Right lobe of liver (tissue), 6 donors: ENCODE results near the gene TAPBP. TPM values are rescaled to one million over a fixed set of nuclear protein-coding genes. Genes with fewer than 3 reads are reported as not detected.

ENCODE experiments used
- ATAC-seq, 4 donors: fragments of 200-7000 bp; cut with Tn5 transposase; one replicate each; pipeline ENCODE4 v1.9.1; 2020; ENCODE audit warnings: mild to moderate bottlenecking in 4 of 4, moderate library complexity in 4 of 4
- DNase-seq, 3 donors: peaks; one replicate each; pipeline ENCODE4 v3.0.0-alpha.2; 2020
- H3K27ac ChIP-seq, 3 donors: fragments of 200-600 bp; one replicate each; pipeline ENCODE4 v1.8.0; 2022
- H3K27me3 ChIP-seq, 2 donors: fragments of 200-600 bp; one replicate each; pipeline ENCODE4 v1.8.0; 2022
- H3K36me3 ChIP-seq, 4 donors: fragments of 200-600 bp; sonication (generic) in 1 of 4; one replicate each; pipeline versions ENCODE4 v1.5.1 to v1.8.0; 2017 to 2022; ENCODE audit warnings: control low read depth in 1 of 4
- H3K4me1 ChIP-seq, 4 donors: fragments of 200-600 bp; sonication (generic) in 1 of 4; one replicate each; pipeline versions ENCODE4 v1.5.1 to v1.8.0; 2017 to 2022; ENCODE audit warnings: control low read depth in 1 of 4
- H3K4me3 ChIP-seq, 3 donors: fragments of 200-600 bp; one replicate each; pipeline ENCODE4 v1.8.0; 2022
- H3K9me3 ChIP-seq, 4 donors: fragments of 200-600 bp; sonication (generic) in 1 of 4; one replicate each; pipeline versions ENCODE4 v1.5.1 to v1.8.0; 2017 to 2022; ENCODE audit warnings: control low read depth in 1 of 4
- POLR2A ChIP-seq: fragments of 450-650 bp; IDR thresholded peaks from one replicate; pipeline ENCODE4 v1.6.1; 2017; ENCODE audit warnings: antibody characterized with exemption, mild to moderate bottlenecking
- WGBS: methylation state at CpG from one replicate; pipeline ENCODE4 v1.1.6; 2018; ENCODE audit warnings: low coverage, low lambda C conversion rate; ENCODE audit not compliant: insufficient coverage; ENCODE audit errors: missing lambda C conversion rate; 5-methylcytosine and 5-hydroxymethylcytosine counted together
- intact Hi-C, 2 donors: fragments of 100-400 bp; cut with DNase I; formaldehyde crosslinking; loops; one replicate each; pipeline versions ENCODE4 v1.11.2 to v1.14.1; 2022
- total RNA-seq, 6 experiments: library from RNA; depleted of rRNA in 2 of 6; stranded (reverse); fragments of >200 nt in 2 of 6; fragmentation: NEBNext Ultra II Directional in 3 of 6; extraction: Animal tissue kit (Norgen Biotek cat#: 25700) in 3 of 6; gene quantifications; one replicate each; pipeline versions ENCODE4 v1.1.0 to v1.2.4, GENCODE V29; 2016 to 2023
- TF ChIP-seq, protein P1 (sequence below), 4 donors: fragments of 200-600 bp in 3 of 4; fragments of 450-650 bp in 1 of 4; IDR thresholded peaks; one replicate each; pipeline versions ENCODE4 v1.5.1 to v1.8.0; 2016 to 2022; ENCODE audit warnings: antibody characterized with exemption in 4 of 4, mild to moderate bottlenecking in 2 of 4
- donor health status: DM: no; HTN: yes; CAD: no.
- donor health status: DM: no; HTN: no; CAD: no.
- donor health status: DM: no; HTN: no; CAD: no.
- donor health status: DM: no; HTN: yes; CAD: no.
- donor health status: DM: no; HTN: yes; CAD: no.

TAPBP gene
- total RNA-seq, 6 experiments from 2014 or later: 89.2 to 140 (median 124) TPM

- WGBS: no CpG with 5 or more reads among the region's 16 CpGs
- ATAC-seq (no peak), DNase-seq (no peak)
- Histone ChIP-seq H3K36me3 (peaks cover 0 to 28% (median 5%) of the 10 kb centered on the region in 4 donors), H3K4me1 (peaks cover 0 to 9% (median under 1%) of the 10 kb centered on the region in 4 donors), H3K27ac (no peak overlapping the region), H3K9me3 (no peaks in the 10 kb centered on the region), H3K4me3 (no peak overlapping the region), H3K27me3 (no peaks in the 10 kb centered on the region)
- intact Hi-C loops: no loop called here
- TF ChIP-seq, protein P1, sequence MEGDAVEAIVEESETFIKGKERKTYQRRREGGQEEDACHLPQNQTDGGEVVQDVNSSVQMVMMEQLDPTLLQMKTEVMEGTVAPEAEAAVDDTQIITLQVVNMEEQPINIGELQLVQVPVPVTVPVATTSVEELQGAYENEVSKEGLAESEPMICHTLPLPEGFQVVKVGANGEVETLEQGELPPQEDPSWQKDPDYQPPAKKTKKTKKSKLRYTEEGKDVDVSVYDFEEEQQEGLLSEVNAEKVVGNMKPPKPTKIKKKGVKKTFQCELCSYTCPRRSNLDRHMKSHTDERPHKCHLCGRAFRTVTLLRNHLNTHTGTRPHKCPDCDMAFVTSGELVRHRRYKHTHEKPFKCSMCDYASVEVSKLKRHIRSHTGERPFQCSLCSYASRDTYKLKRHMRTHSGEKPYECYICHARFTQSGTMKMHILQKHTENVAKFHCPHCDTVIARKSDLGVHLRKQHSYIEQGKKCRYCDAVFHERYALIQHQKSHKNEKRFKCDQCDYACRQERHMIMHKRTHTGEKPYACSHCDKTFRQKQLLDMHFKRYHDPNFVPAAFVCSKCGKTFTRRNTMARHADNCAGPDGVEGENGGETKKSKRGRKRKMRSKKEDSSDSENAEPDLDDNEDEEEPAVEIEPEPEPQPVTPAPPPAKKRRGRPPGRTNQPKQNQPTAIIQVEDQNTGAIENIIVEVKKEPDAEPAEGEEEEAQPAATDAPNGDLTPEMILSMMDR (IDR thresholded peaks at IDR 0.05): no peak
- no peak for TF ChIP-seq POLR2A
These were observed 9.7 kb downstream of the TAPBP start for GRCh38 chr6:33304216-33304615.

GRCh38 chr6:33301877-33302276 is 12.0 kb downstream of the TAPBP start:
- Histone ChIP-seq H3K27me3 (no peaks in the 10 kb centered on the region), H3K36me3 (peaks cover 0 to 28% (median 5%) of the 10 kb centered on the region in 4 donors), H3K4me1 (peaks cover 0 to 13% (median 3%) of the 10 kb centered on the region in 4 donors), H3K27ac (no peak overlapping the region), H3K9me3 (no peaks in the 10 kb centered on the region), H3K4me3 (no peak overlapping the region)
- no peak for ATAC-seq
- no peak for DNase-seq
- 68% methylated on average over 3 of the region's 3 CpGs for WGBS
- TF ChIP-seq, protein P1 (IDR thresholded peaks at IDR 0.05): no peak
- no peak for TF ChIP-seq POLR2A
- intact Hi-C loops: no loop called here

DNA sequence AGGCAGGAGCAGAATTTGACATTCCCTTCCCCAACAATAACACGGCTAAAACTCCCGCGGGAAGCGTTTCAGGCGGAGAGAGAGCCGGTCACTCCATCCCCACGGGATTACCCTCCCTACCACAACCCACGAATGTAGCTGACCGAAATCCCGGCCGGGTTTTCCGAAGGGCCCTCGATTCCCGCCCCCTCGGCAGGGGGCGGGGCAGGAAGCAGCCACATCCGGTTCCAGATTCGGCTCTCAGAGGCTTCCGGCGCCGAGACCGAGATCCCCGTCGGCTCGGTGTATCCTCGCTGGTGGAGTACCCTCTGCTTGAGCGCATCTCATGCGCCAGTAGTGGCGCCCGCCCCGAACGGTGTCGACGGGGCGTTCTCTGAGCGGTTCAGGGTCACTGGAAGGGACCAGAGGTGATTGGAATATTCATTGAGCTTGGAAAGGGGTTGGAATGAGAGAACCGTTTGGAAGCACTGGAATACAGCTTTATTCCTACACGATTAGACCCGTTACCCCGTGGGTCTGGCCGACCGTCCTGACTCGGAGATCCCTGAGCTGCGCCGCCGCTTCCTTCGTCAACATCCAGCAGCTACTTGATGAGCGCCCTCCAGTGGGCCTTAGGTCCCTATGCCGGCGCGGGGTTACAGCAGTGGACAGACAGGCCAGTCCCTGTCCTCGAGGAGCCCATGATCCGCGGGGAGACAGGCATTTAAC is 14.5 kb downstream of the TAPBP start:
- H3K4me3 ChIP-seq: peak overlapping the region; percentile 67 to 95 (median 84)
- peak; percentile 92 to 93 (median 92) for DNase-seq
- WGBS: under 1% methylated on average over 25 of the region's 54 CpGs
- H3K27ac ChIP-seq: peak overlapping the region; percentile 75 to 97 (median 93)
- no peaks in the 10 kb centered on the region for H3K27me3 ChIP-seq
- ATAC-seq: peak; percentile 71 to 80 (median 79)
- peak; percentile 79 for TF ChIP-seq POLR2A
- TF ChIP-seq, protein P1 (IDR thresholded peaks at IDR 0.05): peak; percentile 60 to 81 (median 74)
- peaks cover 0 to 31% (median 2%) of the 10 kb centered on the region in 4 donors for H3K36me3 ChIP-seq
- H3K9me3 ChIP-seq: no peaks in the 10 kb centered on the region
- peaks cover 0 to 21% (median 4%) of the 10 kb centered on the region in 4 donors for H3K4me1 ChIP-seq
- intact Hi-C loops: no loop called here

- DNase-seq (peak; percentile 85 to 91 (median 91)), ATAC-seq (peak; percentile 51 to 66 (median 58))
- TF ChIP-seq, protein P1 (IDR thresholded peaks at IDR 0.05): no peak
- no peak for TF ChIP-seq POLR2A
- Histone ChIP-seq H3K4me3 (peak within 1 kb of the TSS; percentile 67 to 95 (median 84)), H3K4me1 (peaks cover 0 to 21% (median 4%) of the 10 kb centered on the region in 4 donors), H3K9me3 (no peaks in the 10 kb centered on the region), H3K27ac (peak within 1 kb of the TSS; percentile 75 to 97 (median 93)), H3K36me3 (peaks cover 0 to 25% (median 0%) of the 10 kb centered on the region in 4 donors), H3K27me3 (no peaks in the 10 kb centered on the region)
- WGBS: 0% methylated on average over 17 of the region's 34 CpGs
- intact Hi-C loops: no loop called here
These were observed 15.1 kb downstream of the TAPBP start, which contains the start of gene RGL2 for GRCh38 chr6:33298773-33299236. TSS of gene RGL2 (minus strand) at chr6:33298942. CDS start at chr6:33298610, 332 bp downstream.
